ENCODE results near the gene LIN9.
"Not testable (repeated sequence)": the region's sequence is repeated elsewhere in the genome, so short reads cannot be mapped to it uniquely, and the experiment has no call there.

The LIN9 gene

DNA sequence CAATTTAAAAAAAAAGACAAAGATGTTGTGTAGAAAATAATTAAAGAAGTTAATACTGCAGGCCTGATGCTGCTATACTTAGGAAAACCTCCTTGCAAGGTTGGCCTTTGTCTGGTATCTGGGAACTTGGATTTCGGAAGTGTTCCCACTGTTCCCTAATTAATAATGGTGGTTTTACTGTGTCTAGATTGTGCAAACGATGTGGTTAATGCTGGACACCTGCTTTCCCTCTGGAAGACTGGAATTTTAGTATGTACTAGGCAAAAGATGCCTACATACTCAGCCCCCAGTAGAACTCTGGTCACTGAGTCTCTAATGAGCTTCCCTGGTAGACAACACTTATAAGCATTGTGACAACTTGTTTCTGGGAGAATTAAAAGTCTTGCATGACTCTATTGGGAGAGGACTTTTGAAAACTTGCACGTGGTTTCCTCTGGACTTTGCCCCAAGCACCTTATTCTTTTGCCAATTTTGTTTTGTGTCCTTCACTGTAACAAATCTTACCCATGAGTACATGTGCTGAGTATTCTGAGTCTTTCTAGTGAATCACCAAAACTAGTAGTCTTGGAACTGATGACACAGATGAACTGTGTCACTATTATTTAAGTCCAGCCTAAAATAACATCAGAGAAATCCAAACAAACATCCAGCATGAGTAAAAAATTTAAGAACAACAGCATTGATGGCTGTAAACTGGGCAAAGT is 40.4 kb downstream of the LIN9 start:
- DNase-seq, result no peak

DNA sequence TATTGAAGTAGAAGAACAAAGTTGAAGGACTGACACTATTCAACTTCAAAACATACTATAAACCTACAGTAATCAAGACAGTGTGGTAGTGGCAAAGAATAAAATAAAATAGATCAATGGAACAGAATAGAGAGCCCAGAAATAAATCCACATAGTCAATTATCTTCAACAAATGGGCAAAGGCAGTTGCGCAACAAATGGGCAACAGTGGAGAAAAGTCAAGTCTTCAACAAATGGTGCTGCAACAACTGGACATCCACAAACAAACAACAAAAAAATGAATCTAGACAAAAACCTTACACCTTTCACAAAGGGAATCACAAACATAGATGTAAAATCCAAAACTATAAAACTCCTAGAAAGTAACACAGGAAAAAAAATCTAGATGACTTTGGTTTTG is 47.1 kb downstream of the LIN9 start:
- no peak for DNase-seq

DNA sequence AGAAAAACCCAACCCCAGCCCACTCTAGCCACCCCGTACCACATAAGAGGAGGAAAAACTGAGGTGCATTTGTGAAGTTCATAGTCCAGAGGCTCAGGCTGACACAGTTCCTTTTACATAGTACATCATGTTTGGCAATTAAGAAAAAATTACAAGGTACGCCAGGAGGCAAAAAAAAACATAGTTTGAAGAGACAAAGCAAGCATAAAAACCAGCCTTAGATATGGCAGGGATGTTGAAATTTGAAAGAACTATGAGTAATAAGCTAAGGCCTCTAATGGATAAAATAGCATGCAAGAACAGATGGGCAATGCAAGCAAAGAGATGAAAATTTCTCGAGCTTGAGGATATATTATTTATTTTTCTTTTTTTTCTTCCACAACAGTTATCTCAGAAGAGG is 53.6 kb downstream of the LIN9 start:
- DNase-seq, result no peak

DNA sequence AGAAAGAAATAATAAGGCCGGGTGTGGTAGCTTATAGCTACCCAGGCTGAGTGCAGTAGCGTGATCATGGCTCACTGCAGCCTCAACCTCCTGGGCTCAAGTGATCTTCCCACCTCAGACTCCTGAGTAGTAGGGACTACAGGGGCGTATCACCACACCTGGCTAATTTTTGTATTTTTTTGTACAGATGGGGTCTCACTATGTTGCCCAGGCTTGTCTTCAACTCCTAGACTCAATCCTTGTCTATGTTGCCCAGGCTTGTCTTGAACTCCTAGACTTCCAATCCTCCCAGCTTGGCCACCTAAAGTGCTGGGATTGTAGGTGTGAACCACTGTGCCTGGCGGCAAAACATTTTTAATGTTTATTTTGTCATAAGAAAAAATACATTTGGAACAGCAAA is 55.0 kb downstream of the LIN9 start:
- DNase-seq, result no peak

DNA sequence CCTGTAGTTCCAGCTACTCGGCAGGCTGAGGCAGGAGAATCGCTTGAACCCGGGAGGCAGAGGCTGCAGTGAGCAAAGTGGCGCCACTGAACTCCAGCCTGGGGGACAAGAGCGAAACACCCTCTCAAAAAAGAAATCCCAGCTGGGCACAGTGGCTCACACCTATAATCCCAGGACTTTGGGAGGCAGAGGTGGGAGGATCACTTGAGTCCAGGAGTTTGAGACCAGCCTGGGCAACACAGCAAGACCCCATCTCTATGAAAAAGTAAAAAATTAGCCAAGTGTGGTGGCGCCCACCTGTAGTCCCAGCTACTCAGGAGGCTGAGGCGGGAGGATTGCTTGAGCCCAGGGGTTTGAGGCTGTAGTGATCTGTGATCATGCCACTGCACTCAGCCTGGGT is 56.1 kb downstream of the LIN9 start:
- not testable (repeated sequence) for DNase-seq

DNA sequence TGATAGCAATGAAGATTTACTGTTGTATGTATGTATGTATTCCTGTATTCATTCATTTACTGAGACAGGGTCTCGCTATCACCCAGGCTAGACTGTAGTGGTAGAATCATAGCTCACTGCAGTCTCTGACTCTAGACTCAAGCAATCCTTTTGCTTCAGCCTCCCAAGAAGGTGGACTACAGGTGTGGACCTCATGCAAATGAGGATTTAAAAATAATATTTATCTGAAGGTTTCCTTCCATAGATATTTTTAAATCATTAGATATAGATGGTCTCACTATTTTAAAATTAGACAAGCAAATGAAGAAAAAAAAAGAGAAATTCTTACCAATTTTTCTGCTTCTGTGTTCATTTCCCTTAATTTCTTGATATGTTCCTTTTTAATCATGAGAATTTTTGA is 58.5 kb downstream of the LIN9 start:
- no peak for DNase-seq

DNA sequence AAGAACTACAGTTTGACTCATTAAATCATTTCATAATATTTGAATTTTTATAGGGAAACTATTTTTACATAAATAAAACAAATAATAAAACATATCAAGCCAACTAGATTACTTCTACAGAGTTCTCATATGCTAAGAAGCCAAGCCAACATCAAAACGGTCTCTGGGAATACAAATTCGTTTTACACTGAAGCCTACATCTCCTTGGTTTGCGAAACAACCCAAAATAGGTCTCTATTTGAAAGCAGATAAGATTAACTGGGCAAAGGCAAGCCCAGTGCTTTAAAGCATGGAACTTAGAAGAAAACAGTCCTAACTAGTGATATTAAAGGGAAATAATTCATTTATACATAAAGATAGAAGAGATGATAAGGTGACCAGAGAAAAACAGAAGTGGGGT is 60.2 kb downstream of the LIN9 start:
- no peak for DNase-seq

DNA sequence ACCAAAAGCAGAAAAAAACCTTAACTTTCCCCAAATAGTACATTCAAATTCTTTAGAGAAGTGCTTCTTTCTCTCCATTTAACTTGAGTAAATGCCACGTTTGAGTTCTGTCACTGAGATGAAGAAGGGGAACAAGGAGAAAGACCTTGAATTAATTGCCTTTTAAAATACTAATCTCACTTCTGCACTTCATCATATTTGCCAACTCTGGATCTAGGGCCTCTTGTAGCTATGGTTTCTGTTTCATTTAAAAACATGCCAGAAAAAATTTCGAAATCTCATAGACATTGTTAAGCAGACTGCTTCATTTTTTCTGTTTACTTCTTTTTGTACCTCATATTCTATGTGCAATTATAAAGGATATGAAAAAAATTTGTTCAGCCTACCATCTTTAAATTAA is 60.9 kb downstream of the LIN9 start:
- DNase-seq, result no peak

DNA sequence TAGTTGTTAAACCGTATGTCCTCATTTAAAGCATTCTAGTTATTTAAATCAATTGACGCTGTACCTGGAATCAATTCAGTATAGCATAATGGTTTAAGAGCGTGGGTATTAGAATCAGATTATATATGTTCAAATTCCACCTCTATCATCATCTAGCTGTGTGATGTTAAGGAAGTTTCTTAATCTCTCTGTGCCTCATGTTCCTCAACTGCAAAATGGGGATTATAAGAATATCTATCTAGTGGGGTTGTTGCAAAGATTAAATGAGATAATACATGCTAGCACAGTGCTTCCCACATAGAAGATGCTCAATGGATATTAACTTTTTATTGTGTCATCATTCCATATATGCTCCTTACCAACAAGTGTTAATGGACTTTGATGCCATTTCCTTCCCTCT is 69.5 kb downstream of the LIN9 start:
- DNase-seq, result no peak

DNA sequence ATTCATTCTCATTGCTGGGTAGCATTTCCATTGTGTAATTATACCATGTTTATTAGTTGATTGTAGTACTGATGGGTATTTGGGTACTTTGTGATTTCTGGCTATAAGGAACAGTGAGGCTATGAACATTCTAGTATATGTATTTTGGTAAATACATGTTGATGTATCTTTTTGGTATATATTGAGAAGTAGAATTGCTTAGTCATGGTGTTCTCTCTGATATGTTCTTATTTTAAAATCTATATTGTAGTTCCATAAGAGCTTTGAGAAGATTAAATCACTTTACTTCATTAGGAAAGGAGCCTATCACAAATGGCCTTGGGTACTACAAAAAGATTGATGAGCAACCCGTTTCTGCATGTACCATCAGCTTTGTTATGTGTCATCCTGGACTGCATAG is 72.1 kb downstream of the LIN9 start:
- no peak for DNase-seq

DNA sequence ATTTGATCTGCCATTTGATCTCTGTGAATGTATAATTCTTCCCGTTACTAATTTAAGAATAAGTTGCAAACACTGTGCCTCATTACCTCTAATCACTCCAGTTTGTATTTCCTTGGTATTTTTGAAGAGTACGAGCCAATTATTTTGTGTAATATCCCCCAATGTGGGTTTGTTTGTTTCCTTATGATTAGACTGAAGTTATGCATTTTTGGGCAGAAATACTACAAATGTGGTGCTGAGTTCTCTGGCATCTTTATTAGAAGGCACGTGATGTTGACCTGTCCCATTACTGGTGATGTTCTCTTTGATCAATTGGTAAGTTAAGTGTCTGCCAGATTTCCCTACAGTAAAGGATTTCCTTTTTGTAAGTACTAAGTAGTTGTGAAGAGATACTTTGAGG is 75.2 kb downstream of the LIN9 start:
- DNase-seq, result no peak

DNA sequence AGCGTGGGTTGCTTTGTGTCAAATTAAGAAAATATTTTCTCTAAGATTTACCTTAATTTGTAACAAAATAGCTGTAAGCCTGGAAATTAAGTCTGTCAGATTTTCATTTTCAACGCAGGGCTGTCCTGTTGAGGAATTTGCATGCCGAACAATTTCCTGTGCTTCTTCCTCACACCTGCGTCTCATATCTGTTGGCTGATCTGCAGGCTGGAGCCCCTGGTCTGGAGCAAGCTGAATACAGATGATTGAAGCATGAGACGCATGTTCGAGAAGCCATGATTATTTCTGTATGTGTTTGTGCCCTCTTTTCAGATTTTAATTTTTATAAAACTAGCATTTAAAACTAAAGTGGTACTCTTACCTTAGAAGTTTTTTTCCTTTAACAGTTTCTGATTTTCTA is 75.7 kb downstream of the LIN9 start:
- DNase-seq, result no peak

DNA sequence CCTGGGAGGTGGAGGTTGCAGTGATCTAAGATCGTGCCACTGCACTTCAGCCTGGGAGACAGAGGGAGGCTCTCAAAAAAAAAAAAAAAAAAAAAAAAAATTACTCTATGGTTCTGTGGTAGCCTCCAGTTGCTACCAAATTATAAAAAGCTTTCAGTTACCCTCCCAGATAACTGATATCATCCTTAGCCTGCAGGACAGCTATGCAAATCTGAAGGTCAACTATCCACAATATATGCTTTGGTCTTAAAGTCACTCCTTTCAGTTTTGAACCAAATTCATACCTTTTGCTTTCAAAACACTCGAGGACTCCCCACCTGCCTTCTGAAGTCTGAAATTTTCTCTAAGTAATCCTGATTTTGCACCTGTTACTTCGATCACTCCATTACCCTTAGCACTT is 82.4 kb downstream of the LIN9 start:
- no peak for DNase-seq

DNA sequence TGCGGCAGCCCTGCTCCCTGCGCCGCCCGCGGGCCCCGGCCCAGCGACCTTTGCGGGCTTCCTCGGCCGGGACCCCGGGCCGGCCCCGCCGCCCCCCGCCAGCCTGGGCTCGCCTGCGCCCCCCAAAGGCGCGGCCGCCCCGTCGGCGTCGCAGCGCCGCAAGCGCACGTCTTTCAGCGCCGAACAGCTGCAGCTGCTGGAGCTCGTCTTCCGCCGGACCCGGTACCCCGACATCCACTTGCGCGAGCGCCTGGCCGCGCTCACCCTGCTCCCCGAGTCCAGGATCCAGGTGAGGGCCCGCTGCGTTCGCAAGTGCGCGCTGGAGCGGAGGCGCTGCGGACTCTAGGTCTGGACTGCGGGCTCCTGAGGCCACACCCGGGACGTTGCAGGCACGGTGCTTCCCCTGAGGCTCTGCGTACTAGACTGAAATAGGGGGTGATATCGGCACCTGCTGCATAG is 85.1 kb downstream of the LIN9 start:
- peak; percentile 6 to 12 for DNase-seq

DNA sequence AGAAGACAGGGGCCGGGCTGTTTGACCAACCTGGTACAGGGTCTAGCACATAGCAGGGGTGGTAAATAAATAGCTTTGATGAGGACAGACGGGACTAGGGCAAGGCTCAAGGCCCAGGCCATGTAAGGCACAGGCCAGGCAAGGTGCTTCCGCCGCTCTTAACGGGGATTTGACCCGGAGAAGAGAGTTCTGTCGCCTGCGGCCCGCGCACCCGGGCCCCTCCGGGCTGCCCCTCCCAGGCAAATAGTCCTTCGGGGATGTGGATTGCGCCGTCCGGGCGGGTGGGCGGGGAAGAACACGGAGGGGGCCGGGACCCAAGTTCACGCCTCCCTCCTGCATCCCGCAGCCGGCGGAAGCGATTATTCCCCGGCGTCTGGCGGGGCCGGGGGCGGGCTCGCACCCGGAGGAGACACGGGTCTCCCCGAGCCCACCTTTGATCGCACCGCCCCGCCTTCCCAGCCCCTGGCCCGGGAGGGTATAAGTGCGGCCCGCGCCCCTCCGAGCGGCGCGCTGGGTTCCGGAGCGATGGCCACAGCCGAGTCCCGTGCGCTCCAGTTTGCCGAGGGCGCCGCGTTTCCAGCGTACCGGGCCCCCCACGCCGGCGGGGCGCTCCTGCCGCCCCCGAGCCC is 85.7 kb downstream of the LIN9 start, which contains the start of gene MIXL1:
TSS of gene MIXL1 (plus strand) at position 508 of the 629 bp plus-strand sequence. CDS start at position 526, 18 bp downstream.
- no peak for DNase-seq

DNA sequence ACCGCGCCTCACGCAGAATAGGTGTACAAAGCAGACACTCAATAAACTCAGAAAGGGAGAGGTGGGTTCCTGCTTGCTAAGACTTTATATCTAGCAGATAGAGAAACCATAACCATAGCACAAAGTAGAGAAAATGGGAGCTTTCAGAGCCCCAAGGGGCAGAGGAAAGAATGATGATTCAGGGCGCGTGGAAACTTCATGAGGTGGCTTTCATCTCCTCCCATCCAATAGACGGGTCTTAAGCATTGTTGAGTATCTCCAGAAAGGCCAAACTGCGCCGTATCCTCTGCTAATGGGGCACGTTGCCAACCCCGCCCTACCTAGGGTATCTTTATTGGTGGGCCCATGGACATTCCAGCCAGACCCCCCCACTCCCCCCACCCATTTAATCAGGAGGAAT is 86.3 kb downstream of the LIN9 start:
- no peak for DNase-seq

DNA sequence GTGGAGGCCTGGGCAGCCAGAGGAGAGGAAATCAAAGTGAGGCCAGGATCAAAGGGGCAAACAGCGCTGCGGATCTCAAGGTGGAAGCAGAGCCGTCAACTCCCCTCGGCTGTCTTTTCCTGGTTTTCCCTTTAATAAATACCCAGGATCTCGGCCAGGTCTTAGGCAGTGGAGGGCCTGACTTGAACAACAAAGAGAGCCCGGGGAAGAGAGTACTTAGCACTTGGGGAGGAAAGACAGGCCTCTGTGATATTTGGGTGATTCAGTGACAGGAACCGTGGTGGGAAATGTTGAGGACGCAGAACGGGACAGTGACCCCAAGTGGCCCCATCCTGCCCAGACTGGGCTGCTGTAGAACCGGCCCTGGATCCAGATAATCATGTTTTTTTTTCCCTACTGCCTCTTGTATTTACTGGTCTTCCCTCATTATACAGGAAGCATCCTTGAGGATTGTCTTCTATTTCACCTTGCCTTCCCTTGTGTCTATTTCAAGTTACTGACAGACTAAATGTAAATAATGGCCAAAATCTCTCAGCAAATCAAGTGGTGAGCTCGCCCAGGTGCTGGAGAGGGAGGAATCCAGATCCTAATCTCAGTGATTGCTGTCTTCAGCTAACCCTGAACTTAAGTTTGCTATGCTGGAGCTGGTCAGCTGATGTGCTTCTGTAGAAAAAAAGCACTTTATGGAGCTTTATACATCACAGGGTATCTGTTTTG is 88.3 kb downstream of the LIN9 start:
- no peak for DNase-seq

DNA sequence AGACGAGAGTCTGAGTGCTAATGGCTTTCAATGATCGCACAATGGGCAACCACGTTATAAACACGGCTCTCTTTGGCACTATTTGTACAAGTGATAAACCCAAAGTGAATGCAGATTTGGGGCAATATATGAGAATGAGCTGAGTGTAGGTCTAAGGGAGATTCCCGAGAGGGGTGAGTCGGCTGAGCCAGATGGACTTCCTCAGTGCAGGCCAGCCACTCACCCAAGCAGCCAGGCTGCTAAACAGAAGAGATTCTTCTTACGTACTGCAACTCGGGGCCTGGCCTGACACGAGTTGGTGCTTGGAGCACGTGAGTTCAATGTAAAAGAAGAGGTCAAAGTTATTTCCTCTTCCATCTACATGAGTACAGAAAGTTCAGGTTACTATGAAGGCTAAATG is 91.7 kb downstream of the LIN9 start:
- DNase-seq, result no peak

DNA sequence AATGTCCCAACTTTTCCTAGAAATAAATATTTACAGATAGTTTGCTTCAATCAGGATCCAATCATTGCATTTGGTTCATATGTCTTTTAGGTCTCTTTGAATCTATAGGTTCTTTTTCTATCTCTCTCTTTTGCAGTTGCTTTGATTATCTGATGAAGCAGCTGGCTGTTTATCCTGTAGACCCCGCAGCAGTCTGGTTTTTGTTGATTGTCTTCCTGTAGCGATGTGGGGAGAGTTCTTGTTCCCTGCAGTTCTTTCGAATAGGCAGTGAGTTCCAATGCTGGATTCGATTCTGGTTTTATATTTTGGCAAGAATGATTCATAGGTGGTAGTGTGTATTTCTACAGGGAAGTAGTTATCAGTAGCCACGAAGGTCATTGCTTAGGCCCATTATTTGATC is 92.9 kb downstream of the LIN9 start:
- DNase-seq, result no peak

DNA sequence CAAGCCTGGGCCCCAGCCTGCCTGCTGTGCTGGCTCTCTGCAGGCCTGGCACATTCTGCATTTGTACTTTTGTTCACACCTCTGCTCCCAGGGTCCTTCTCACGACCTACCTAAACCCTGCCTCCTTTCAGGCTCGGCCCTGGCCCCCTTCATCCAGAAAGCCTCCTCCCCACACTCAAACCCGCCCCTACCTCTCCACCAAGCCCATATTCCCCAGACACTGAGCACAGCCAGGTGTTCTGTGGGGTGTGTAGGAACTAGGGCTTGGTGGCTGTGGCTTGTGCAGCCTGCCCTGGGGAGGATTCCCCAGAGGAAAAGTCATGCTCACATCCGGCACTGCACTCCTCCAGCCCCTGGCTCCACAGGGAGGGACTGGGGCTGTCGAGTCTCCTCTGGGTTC is 93.7 kb downstream of the LIN9 start:
- DNase-seq, result no peak

DNA sequence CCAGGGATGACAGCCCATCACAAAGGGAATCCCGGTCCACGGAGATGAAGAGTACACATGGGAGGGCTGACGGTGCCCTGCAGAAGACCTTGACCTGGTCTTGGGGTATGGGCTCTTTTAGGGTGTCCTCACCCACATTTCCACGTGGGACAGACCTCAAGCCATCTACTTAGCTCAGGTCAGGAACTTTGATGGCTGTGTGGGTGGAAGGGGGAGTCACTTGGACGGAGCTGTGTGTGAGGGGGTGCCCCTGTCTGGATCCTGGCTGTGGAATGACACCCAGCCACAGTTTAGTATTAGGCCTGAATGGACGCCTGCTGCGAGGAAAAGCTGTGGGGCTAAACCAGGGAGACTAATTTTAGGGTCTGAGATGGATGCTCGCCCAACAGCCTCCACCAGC is 96.4 kb downstream of the LIN9 start:
- no peak for DNase-seq

DNA sequence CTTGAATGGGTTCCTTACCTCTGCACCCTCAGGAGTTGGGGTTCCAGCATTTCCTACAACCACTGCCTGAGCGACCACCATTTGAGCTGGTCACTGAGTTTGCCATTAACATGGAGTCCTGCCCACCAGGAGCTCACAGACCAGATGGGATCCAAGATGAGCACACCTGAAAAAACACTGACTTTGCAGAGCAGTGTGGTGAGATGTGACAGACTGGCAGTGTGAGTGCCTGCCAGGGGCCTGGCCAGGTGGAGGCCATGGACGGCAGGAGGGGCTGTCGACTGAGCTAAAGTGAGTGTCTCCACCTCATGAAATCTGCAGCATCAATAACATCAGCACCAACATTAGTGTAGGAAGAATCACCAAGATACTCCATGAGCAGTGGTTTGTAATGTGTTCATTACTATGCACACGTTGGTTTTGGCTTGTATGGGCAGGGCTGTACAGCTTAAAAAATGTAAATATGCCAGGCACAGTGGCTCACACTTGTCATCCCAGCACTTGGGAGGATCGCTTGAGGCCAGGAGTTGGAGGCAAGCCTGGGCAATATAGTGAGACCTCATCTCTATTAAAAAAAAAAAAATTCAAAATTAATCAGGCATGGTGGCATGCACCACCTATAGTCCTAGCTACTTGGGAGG is 97.7 kb downstream of the LIN9 start:
- DNase-seq, result no peak

DNA sequence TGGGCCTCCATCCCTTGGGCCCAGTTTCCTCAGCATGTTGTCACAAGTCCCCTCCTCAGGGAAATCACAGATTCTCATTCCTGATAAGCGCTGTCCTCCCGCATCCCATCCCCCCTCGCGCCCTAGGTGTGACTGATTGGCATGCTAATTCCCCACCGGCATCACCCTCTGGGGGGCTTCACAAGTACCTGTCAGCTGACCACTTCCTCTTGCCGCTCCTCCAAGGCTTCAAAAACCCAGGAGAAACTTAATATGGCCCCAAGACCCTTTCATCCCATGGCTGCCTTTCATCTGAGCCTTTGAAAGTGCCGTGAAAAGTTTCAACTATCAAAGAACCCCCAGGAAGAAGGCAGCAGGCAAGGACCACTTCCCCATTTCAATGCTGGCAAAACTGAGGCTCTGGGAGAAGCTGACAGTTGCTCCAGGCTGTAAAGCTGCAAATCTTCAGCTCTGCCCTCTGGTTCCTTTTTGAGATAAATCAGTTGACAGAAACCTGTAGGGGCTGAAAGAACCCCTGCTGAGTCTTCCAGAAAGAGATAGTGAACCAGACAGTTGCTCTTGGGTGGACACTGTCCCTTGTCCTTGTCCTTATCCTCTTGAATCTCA is 98.3 kb downstream of the LIN9 start:
- no peak for DNase-seq
